Vagina (tissue), 2 donors: ENCODE data around the gene MACROD2. TPM values are rescaled to one million over a fixed set of nuclear protein-coding genes. Genes with fewer than 3 reads are reported as not detected.
"Not testable (repeated sequence)": the region's sequence is repeated elsewhere in the genome, so short reads cannot be mapped to it uniquely, and the experiment has no call there.

ENCODE experiments used
- DNase-seq, 2 donors: peaks; one replicate each; pipeline ENCODE4 v3.0.0-alpha.2; 2017; ENCODE audit errors: extremely low spot score in 2 of 2
- H3K27ac ChIP-seq: fragments of 200-600 bp; sonication (generic); one replicate; pipeline ENCODE4 v1.5.1; 2019
- H3K27me3 ChIP-seq: fragments of 200-600 bp; sonication (generic); one replicate; pipeline ENCODE4 v1.5.1; 2019
- H3K36me3 ChIP-seq, 2 donors: fragments of 200-600 bp; sonication (generic); one replicate each; pipeline ENCODE4 v1.5.1; 2017 to 2019
- H3K4me1 ChIP-seq: fragments of 200-600 bp; sonication (generic); one replicate; pipeline ENCODE4 v1.5.1; 2019
- H3K4me3 ChIP-seq, 2 donors: fragments of 200-600 bp; sonication (generic); 1 replicate in 1 of 2; 2 replicates in 1 of 2; pipeline ENCODE4 v1.5.1; 2016 to 2019
- H3K9me3 ChIP-seq: fragments of 200-600 bp; sonication (generic); one replicate; pipeline ENCODE4 v1.5.1; 2019
- POLR2A ChIP-seq, 2 donors: fragments of 450-650 bp; IDR thresholded peaks; one replicate each; pipeline ENCODE4 v1.6.1; 2017; ENCODE audit warnings: antibody characterized with exemption in 2 of 2, mild to moderate bottlenecking in 2 of 2, moderate library complexity in 2 of 2
- POLR2AphosphoS5 ChIP-seq, 2 donors: sonication (generic); formaldehyde crosslinking; IDR thresholded peaks; one replicate each; pipeline ENCODE4 v1.9.0; 2017; ENCODE audit warnings: antibody characterized with exemption in 2 of 2, mild to moderate bottlenecking in 2 of 2, low read depth in 1 of 2; ENCODE audit not compliant: insufficient read depth in 1 of 2
- intact Hi-C: fragments of 100-400 bp; cut with DNase I; formaldehyde crosslinking; loops from one replicate; pipeline ENCODE4 v1.15.1; 2023
- total RNA-seq: library from RNA; depleted of rRNA; stranded (reverse); fragments of >200 nt; gene quantifications from one replicate; pipeline ENCODE4 v1.2.3, GENCODE V29; 2016
- TF ChIP-seq, protein P1 (sequence below), 3 experiments: fragments of 450-650 bp in 2 of 3; fragments of 200-600 bp in 1 of 3; sonication (generic) in 1 of 3; IDR thresholded peaks; one replicate each; pipeline ENCODE4 v1.5.1; 2017 to 2019; ENCODE audit warnings: antibody characterized with exemption in 3 of 3, mild to moderate bottlenecking in 2 of 3, moderate library complexity in 2 of 3

The MACROD2 gene
- total RNA-seq, 1 donor from 2014 or later = 12.5 TPM

DNA sequence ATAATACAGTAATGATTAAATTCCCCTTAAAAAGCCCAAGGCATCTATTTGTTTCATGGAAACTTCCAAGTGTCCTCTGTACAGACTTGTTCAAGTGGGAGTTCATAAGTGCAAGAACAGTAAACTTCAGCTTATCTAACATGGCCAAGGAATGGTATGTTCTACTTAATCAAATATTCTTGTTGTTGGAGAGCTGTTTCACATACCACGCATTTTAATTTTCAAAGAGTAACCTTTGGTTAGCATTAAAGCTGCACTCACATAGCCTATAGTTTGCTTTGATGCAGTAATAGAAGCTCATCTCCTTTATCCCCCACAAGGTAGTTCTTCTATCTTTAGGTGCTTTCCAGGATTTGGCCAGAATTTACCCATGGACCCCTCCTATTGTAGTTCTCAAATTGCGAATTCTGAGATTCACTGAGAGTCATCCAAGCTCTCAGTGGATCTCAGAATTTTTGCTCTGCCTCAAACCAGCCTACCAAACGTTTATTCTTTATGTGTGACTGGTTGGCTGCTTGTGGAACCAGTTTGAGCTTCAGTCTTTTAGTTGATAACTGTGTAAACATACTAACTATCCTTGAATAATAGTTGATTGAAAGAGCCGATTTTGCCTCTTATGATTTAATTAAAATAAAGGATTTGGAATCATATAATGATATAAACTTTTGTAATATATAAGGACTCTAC lies 1010.1 kb downstream of the MACROD2 start:
- intact Hi-C loops = no loop called here
- no peak overlapping the region for H3K4me3 ChIP-seq
- no peak overlapping the region for H3K27ac ChIP-seq
- TF ChIP-seq POLR2A (IDR thresholded peaks at IDR 0.05) (no peak), POLR2AphosphoS5 (IDR thresholded peaks at IDR 0.05; ENCODE audit: insufficient read depth in 1 of 2, low read depth in 1 of 2) (no peak)
- TF ChIP-seq, protein P1, sequence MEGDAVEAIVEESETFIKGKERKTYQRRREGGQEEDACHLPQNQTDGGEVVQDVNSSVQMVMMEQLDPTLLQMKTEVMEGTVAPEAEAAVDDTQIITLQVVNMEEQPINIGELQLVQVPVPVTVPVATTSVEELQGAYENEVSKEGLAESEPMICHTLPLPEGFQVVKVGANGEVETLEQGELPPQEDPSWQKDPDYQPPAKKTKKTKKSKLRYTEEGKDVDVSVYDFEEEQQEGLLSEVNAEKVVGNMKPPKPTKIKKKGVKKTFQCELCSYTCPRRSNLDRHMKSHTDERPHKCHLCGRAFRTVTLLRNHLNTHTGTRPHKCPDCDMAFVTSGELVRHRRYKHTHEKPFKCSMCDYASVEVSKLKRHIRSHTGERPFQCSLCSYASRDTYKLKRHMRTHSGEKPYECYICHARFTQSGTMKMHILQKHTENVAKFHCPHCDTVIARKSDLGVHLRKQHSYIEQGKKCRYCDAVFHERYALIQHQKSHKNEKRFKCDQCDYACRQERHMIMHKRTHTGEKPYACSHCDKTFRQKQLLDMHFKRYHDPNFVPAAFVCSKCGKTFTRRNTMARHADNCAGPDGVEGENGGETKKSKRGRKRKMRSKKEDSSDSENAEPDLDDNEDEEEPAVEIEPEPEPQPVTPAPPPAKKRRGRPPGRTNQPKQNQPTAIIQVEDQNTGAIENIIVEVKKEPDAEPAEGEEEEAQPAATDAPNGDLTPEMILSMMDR (IDR thresholded peaks at IDR 0.05) = no peak
- no peaks in the 10 kb centered on the region for H3K4me1 ChIP-seq
- no peaks in the 10 kb centered on the region for H3K27me3 ChIP-seq
- H3K9me3 ChIP-seq = no peaks in the 10 kb centered on the region
- no peaks in the 10 kb centered on the region for H3K36me3 ChIP-seq
- DNase-seq = no peak

DNA sequence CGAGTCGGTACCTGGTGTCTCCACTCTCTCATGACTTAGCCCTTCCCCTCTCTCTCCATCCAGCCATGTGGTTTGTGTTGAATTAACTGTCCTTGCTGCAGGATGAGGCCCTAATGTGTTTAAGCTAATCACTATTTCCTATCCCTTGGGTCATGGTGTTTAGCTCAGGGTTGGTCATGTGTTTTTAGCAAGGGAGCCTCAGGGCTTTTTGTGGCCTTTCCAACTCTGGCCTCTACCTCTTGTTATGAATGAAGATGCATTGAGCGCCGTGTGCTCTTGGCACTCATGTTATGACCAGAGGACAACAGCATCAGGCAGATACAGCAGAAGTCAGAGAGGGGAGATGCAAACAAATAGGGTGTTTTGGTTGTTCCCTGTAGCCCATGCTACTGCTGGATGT lies 1016.3 kb downstream of the MACROD2 start:
- DNase-seq = no peak
- no peaks in the 10 kb centered on the region for H3K4me1 ChIP-seq
- TF ChIP-seq POLR2A (IDR thresholded peaks at IDR 0.05) (no peak), POLR2AphosphoS5 (IDR thresholded peaks at IDR 0.05; ENCODE audit: insufficient read depth in 1 of 2, low read depth in 1 of 2) (no peak)
- TF ChIP-seq, protein P1 (IDR thresholded peaks at IDR 0.05) = no peak
- no peaks in the 10 kb centered on the region for H3K27me3 ChIP-seq
- H3K9me3 ChIP-seq = no peaks in the 10 kb centered on the region
- H3K4me3 ChIP-seq = no peak overlapping the region
- intact Hi-C loops = no loop called here
- no peaks in the 10 kb centered on the region for H3K36me3 ChIP-seq
- no peak overlapping the region for H3K27ac ChIP-seq

DNA sequence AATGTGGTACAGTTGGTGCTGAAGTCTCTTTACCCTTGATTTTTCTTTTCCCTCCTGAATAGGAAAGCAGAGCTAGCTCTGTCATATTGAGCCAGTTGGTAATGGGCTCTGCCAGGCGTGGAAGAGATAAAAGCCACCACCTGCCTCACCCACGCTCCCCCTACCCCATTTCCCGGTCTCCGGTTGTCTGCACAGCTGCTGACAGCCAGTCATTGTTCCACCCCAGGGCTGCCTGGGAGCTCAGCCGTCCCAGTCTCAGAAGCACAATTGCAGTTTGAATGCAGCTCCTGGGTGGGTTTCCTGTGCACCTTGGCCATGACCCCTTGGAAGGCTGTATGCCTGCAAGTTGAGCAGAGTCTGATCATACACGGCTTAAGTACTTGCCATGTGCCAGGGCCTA lies 1017.2 kb downstream of the MACROD2 start:
- H3K27me3 ChIP-seq = no peaks in the 10 kb centered on the region
- H3K9me3 ChIP-seq = no peaks in the 10 kb centered on the region
- intact Hi-C loops = no loop called here
- no peaks in the 10 kb centered on the region for H3K36me3 ChIP-seq
- no peaks in the 10 kb centered on the region for H3K4me1 ChIP-seq
- no peak for DNase-seq
- no peak for TF ChIP-seq POLR2A (IDR thresholded peaks at IDR 0.05)
- TF ChIP-seq, protein P1 (IDR thresholded peaks at IDR 0.05) = no peak
- no peak for TF ChIP-seq POLR2AphosphoS5 (IDR thresholded peaks at IDR 0.05; ENCODE audit: insufficient read depth in 1 of 2, low read depth in 1 of 2)
- H3K27ac ChIP-seq = no peak overlapping the region
- no peak overlapping the region for H3K4me3 ChIP-seq

DNA sequence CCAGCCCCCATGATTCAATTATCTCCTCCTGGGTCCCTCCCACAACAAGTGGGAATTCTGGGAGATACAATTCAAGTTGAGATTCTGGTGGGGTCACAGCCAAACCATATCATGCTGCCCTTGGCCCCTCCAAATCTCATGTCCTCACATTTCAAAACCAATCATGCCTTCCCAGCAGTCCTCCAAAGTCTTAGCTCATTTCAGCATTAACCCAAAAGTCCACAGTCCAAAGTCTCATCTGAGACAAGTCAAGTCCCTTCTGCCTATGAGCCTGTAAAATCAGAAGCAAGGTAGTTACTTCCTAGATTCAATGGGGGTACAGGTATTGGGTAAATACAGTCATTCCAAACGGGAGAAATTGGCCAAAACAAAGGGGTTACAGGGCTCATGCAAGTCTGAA lies 1021.6 kb downstream of the MACROD2 start:
- H3K9me3 ChIP-seq, H3K4me1 ChIP-seq, H3K27ac ChIP-seq, H3K36me3 ChIP-seq, intact Hi-C loops, DNase-seq, H3K27me3 ChIP-seq, H3K4me3 ChIP-seq: not testable (repeated sequence)

DNA sequence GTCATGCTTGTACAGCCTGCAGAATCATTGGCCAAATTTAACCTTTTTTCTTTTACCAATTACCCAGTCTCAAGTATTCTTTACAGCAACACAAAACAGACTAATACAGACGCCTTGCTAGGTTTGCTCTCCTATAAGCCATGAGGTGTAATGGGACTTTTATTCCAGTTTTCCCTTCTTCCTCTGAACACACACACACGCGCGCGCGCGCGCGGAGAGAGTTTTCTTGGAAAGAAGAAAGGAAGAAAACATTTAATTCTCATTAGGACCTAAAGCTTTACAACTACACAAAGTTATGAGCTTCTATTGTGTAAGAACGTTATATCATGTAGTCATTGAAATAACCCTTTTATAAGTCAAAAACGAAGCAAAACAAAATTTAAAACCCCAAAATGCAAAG lies 1023.6 kb downstream of the MACROD2 start:
- TF ChIP-seq POLR2AphosphoS5 (IDR thresholded peaks at IDR 0.05; ENCODE audit: insufficient read depth in 1 of 2, low read depth in 1 of 2) (no peak), POLR2A (IDR thresholded peaks at IDR 0.05) (no peak)
- TF ChIP-seq, protein P1 (IDR thresholded peaks at IDR 0.05) = no peak
- no peak overlapping the region for H3K27ac ChIP-seq
- H3K4me3 ChIP-seq = no peak overlapping the region
- no peaks in the 10 kb centered on the region for H3K9me3 ChIP-seq
- H3K4me1 ChIP-seq = no peaks in the 10 kb centered on the region
- H3K36me3 ChIP-seq = no peaks in the 10 kb centered on the region
- DNase-seq = no peak
- intact Hi-C loops = no loop called here
- no peaks in the 10 kb centered on the region for H3K27me3 ChIP-seq
